ENCODE data around the gene CSRP2.
A peak's percentile ranks its signal among the peaks of the same experiment; 100 is the strongest.

CSRP2 gene

GRCh38 chr12:76891609-76892008 lies 12.8 kb upstream of the CSRP2 start:
- DNase-seq (ENCODE audit: low spot score) = no peak

DNA sequence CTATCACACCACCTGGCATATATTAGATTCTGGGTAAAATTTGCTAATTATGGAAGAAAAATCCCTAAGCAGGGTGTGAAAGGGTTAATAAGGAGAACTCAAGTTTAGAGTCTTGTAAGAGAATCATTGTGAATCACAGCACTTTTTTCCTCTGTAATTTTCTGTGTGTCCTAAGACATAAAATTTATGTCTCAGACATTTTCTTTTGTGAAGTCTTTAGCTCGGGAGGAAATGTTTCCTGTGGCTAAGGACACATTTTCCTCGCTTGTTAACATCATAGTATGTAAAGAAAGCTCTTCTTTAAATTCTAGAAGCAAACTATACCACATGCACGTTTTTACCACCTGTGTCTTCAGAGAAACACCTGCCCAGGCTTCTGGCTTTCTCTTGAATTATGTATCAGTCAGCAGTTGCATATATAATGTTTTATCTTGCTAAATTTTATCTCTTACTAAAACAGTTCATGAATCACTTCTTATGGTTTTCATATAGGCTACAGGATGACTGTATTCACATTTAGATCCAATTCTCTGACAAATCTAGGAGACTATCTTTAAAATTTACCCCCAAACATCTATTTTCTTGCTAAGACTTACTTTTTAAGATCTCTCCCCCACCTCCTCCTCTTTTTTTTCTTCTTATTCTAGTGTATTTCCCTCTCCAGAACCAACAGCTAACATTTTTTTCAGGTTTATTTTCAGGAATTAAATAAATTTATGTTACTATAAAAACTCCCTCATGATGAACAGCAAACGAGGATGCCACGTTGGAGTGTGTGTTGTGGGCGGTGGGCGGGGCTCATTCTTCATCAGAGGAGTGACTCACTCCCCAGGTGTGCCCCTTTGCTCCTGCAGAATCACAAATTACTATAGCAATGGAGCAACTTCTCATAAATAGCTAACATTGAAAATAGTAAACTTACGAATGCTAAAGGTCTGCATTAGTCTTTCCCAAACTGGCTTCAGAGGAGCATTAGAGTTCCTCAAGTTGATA lies 11.6 kb upstream of the CSRP2 start:
- DNase-seq (ENCODE audit: low spot score) = peak; percentile 44

DNA sequence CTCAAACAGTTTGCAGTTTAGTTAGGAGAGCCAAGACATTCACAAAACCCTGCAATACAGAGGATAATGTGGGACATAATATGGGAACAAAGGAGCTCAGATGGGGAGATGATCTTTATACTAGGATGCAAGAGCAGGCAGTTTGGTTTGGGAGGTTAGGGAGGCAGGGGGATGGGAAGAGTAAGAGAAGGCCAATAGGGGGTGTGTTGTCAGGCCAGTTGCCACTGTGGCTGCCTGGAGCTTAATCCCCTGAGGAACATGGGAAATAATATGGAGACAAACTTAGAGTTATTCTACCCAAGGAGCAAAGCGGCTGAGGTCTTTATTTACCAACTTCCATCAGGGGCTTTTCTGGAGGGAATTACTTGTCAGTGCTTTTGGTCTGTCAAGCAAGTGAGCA lies 10.0 kb upstream of the CSRP2 start:
- DNase-seq (ENCODE audit: low spot score) = no peak

DNA sequence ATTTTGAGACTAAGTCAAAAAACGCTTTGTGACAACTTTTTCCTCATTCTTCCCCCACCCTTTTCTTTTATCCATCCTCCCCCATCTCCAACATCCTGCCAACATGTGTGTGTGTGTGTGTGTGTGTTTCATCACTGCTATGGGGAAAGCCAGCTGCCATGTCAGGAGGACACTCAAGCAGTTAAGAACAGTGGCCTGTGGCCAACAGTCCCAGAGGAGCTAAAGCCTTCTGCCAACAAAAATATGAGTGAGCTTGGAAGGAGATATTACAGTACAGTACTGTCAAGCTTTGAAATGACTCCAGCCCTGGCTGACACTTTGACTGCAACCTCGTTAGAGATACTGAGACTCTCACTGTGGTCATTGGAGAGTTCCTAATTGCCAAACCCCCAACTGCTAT lies 5.0 kb upstream of the CSRP2 start:
- peak; percentile 57 for DNase-seq (ENCODE audit: low spot score)

- DNase-seq (ENCODE audit: low spot score) = peak; percentile 96
Measured at GRCh38 chr12:76883151-76883550, 4.3 kb upstream of the CSRP2 start.

- DNase-seq (ENCODE audit: low spot score) = no peak
Measured at GRCh38 chr12:76882367-76882766, 3.5 kb upstream of the CSRP2 start.

DNA sequence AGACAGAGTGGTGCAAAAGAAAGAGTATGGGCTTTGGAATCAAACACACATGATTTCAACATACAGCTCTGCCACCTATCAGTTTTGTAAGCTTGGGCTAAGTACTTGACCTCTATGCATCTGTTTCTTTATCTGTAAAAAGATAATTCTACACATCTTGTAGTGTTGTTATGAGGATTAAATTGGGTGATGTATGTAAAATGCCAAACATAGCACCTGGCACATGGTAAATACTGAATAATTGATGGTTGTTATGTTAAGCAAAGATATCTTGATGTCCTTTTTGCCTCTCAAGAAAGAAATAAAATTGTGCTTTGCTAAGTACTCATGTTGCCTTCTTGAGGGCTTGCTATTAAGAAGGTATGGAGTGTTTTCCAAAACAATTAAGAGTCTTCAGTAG lies 2.3 kb upstream of the CSRP2 start:
- no peak for DNase-seq (ENCODE audit: low spot score)

GRCh38 chr12:76880519-76881023 lies 1.8 kb upstream of the CSRP2 start:
- no peak for DNase-seq (ENCODE audit: low spot score)

GRCh38 chr12:76879710-76880518 lies 1.1 kb upstream of the CSRP2 start:
- DNase-seq (ENCODE audit: low spot score) = no peak

GRCh38 chr12:76878099-76878898 lies 520 bp downstream of the CSRP2 start:
- peak; percentile 43 for DNase-seq (ENCODE audit: low spot score)

GRCh38 chr12:76876696-76877229 lies 2.1 kb downstream of the CSRP2 start:
- DNase-seq (ENCODE audit: low spot score) = no peak

- no peak for DNase-seq (ENCODE audit: low spot score)
Measured at GRCh38 chr12:76874491-76875190, 4.2 kb downstream of the CSRP2 start.

DNA sequence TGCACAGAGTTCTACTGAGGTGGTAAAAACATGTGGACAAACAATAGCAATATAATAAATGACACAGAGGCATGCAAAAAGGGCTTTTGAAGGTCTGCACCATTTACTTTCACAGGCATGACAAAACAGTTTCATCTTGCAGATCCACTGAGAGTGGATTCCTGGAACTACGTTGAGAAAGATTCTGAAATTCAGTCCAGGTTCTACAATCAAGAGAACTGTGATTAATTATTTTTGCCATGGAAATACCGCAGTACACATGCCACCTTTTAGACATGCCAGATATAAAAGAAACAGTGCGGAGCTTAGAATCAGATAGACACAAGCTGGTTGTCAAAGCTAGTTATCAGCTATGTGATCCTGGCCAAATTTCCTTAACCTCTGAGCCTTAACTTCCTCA lies 4.8 kb downstream of the CSRP2 start:
- DNase-seq (ENCODE audit: low spot score) = no peak

GRCh38 chr12:76872415-76872814 lies 6.4 kb downstream of the CSRP2 start:
- DNase-seq (ENCODE audit: low spot score) = no peak

DNA sequence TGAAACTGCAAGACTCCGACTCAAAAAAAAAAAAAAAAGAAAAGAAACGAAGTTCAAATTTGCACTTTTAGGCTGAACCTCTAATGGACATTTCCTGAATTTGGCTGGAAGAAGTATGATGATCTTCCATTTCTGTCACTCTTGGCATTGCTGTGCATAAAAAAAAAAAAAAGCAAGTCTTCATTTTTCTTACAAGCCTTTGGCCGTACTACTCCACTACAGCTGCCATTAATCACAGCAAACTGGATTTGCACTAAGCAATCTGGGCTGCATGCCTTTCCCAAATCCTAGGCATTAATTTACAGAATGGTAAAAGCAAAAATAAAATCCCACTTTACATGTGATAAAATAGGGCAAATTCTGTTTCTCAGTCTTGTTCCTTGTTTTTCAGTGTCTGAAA lies 7.1 kb downstream of the CSRP2 start:
- DNase-seq (ENCODE audit: low spot score) = no peak

- DNase-seq (ENCODE audit: low spot score) = no peak
Measured at GRCh38 chr12:76871082-76871481, 7.7 kb downstream of the CSRP2 start.

DNA sequence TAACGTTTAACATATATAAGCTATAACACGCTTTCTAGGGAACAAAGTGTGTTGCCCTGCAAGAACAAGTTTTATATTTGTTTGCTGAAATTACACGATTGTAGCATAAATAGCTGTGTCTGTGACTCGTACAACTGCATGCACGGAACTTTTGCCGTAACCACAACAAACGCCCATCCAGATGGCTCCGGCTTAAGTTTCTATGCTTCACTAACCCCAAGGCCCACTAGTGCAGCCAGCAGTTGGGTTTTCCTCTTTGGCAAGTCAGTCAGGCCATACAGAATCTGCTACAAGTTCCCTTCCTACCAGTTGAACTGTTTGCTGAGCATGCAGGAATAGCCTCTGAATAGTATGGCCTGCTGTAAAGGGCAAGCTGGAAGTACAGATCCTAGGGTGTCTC lies 12.1 kb downstream of the CSRP2 start:
- DNase-seq (ENCODE audit: low spot score) = peak; percentile 61

GRCh38 chr12:76866151-76866567 lies 12.7 kb downstream of the CSRP2 start:
- DNase-seq (ENCODE audit: low spot score) = no peak

GRCh38 chr12:76864791-76865400 lies 13.9 kb downstream of the CSRP2 start:
- no peak for DNase-seq (ENCODE audit: low spot score)

DNA sequence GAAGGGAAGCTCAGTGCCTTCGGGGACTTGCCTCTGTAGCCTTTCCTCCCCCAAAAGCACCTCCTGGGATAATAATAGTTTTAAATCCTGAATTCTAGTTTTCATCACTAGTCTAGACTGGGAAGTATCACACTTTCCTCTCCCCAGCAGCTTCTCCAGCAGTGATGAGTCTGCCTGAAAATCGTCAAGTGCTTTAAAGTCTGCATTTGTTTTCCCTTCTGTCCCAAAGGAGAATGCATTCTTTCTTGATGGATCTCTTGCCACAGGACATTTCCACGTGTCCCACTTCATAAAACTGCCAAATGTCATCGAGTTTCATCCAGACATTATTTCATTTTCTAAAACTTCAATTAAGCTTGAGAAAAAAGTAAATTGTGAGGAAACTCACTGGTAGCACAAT lies 15.0 kb downstream of the CSRP2 start:
- no peak for DNase-seq (ENCODE audit: low spot score)
